H1 (cell line): ENCODE results near the gene FGF21. TPM values are rescaled to one million over a fixed set of nuclear protein-coding genes. Genes with fewer than 3 reads are reported as not detected.

Experiments used
- CTCF ChIA-PET: fragments of 300-600 bp; sonication (Branson Sonifier 250); formaldehyde crosslinking; loops from one replicate; lab custom pipeline; 2021; ENCODE audit not compliant: partially characterized antibody; lab: Charles Lee
- POLR2A ChIA-PET: fragments of 300-600 bp; sonication (Branson Sonifier 250); formaldehyde crosslinking; loops from one replicate; lab custom pipeline; 2021; ENCODE audit warnings: inconsistent platforms; ENCODE audit not compliant: partially characterized antibody; lab: Charles Lee
- DNase-seq, 2 experiments: peaks; one replicate each; pipeline versions ENCODE4 v3.0.0 to v3.0.0-alpha.2; 2010 to 2022; ENCODE audit warnings: low spot score in 2 of 2, low read depth in 1 of 2, mixed read lengths in 1 of 2
- FAIRE-seq: peaks from 2 replicates; lab custom pipeline; 2011; peaks lifted over from hg19 to GRCh38; lab: Jason Lieb, UNC
- H2AFZ ChIP-seq: 2 replicates; pipeline ENCODE4 v1.8.1; 2012; ENCODE audit warnings: low read length, inconsistent platforms
- H2AK5ac ChIP-seq: 2 replicates; pipeline ENCODE4 v1.6.1; 2013; ENCODE audit warnings: low read depth, low read length
- H2BK120ac ChIP-seq: replicated peaks from 2 replicates; pipeline ENCODE3; 2013; ENCODE audit warnings: low read depth, low read length, inconsistent platforms
- H2BK12ac ChIP-seq: 2 replicates; pipeline ENCODE4 v1.6.1; 2013; ENCODE audit warnings: low read depth, low read length
- H2BK15ac ChIP-seq: 2 replicates; pipeline ENCODE4 v1.6.1; 2013; ENCODE audit warnings: low read length
- H2BK20ac ChIP-seq: 2 replicates; pipeline ENCODE4 v1.6.1; 2013; ENCODE audit warnings: low read length
- H2BK5ac ChIP-seq: 2 replicates; pipeline ENCODE4 v1.6.1; 2013; ENCODE audit warnings: low read depth, low read length
- H3K14ac ChIP-seq: 2 replicates; pipeline ENCODE4 v1.6.1; 2013; ENCODE audit warnings: inconsistent platforms; ENCODE audit not compliant: insufficient read length
- H3K18ac ChIP-seq: 2 replicates; pipeline ENCODE4 v1.6.1; 2013; ENCODE audit warnings: low read length; ENCODE audit errors: extremely low read depth
- H3K23ac ChIP-seq: 2 replicates; pipeline ENCODE4 v1.6.1; 2013; ENCODE audit warnings: inconsistent platforms; ENCODE audit not compliant: insufficient read length
- H3K23me2 ChIP-seq: 2 replicates; pipeline ENCODE4 v1.6.1; 2013; ENCODE audit warnings: low read depth, low read length
- H3K27ac ChIP-seq: 2 replicates; pipeline ENCODE4 v1.6.1; 2011; ENCODE audit warnings: low read depth, low read length, inconsistent platforms
- H3K27me3 ChIP-seq, 4 experiments: replicated peaks in 1 of 4; 1 replicate in 1 of 4; 2 replicates in 3 of 4; pipeline versions ENCODE4 v1.6.1 to v1.8.1; 2011 to 2013; ENCODE audit warnings: low read length in 3 of 4, mild to moderate bottlenecking in 3 of 4, inconsistent platforms in 2 of 4, mixed read lengths in 2 of 4, moderate library complexity in 1 of 4; ENCODE audit not compliant: control insufficient read depth in 3 of 4, insufficient read depth in 3 of 4; ENCODE audit errors: extremely low read depth in 1 of 4
- H3K36me3 ChIP-seq, 4 experiments: 2 replicates each; pipeline versions ENCODE4 v1.6.1 to v1.8.1; 2011 to 2013; ENCODE audit warnings: mild to moderate bottlenecking in 4 of 4, low read length in 3 of 4, moderate library complexity in 2 of 4, control low read depth in 1 of 4, inconsistent platforms in 1 of 4; ENCODE audit not compliant: insufficient read depth in 4 of 4, control insufficient read depth in 2 of 4
- H3K4ac ChIP-seq: replicated peaks from 2 replicates; pipeline ENCODE3; 2013; ENCODE audit warnings: low read length, low read depth, mixed read lengths, inconsistent platforms; ENCODE audit not compliant: insufficient read length
- H3K4me1 ChIP-seq, 4 experiments: replicated peaks in 1 of 4; 1 replicate in 1 of 4; 2 replicates in 3 of 4; pipeline versions ENCODE4 v1.6.1 to v1.8.1; 2011 to 2013; ENCODE audit warnings: low read length in 3 of 4, inconsistent platforms in 2 of 4, mixed read lengths in 1 of 4; ENCODE audit not compliant: insufficient read depth in 4 of 4, control insufficient read depth in 3 of 4
- H3K4me2 ChIP-seq, 2 experiments: 2 replicates each; pipeline versions ENCODE4 v1.6.1 to v1.8.1; 2011 to 2013; ENCODE audit warnings: low read depth in 2 of 2, low read length in 2 of 2, control low read depth in 1 of 2, inconsistent platforms in 1 of 2, mild to moderate bottlenecking in 1 of 2; ENCODE audit not compliant: insufficient read depth in 1 of 2
- H3K4me3 ChIP-seq, 4 experiments: fragments of 200-600, 300-600 bp in 1 of 4; sonication (generic), shearing (Covaris generic), sonication (Bioruptor Twin) in 1 of 4; 2 replicates each; pipeline versions ENCODE4 v1.5.1 to v1.8.1; 2011 to 2016; ENCODE audit warnings: low read length in 4 of 4, low read depth in 3 of 4, control low read depth in 2 of 4, inconsistent platforms in 2 of 4, mild to moderate bottlenecking in 2 of 4, mixed read lengths in 1 of 4, moderate library complexity in 1 of 4; ENCODE audit not compliant: insufficient read depth in 2 of 4; ENCODE audit errors: extremely low read depth in 1 of 4
- H3K56ac ChIP-seq: replicated peaks from 2 replicates; pipeline ENCODE3; 2013; ENCODE audit warnings: low read depth, mild to moderate bottlenecking, mixed read lengths, low read length, inconsistent platforms; ENCODE audit not compliant: insufficient read length
- H3K79me1 ChIP-seq: 2 replicates; pipeline ENCODE4 v1.6.1; 2013; ENCODE audit warnings: low read depth, low read length, control low read depth
- H3K79me2 ChIP-seq, 2 experiments: 2 replicates each; pipeline versions ENCODE4 v1.6.1 to v1.8.1; 2012 to 2013; ENCODE audit warnings: low read length in 2 of 2, mild to moderate bottlenecking in 2 of 2, inconsistent platforms in 1 of 2; ENCODE audit not compliant: insufficient read depth in 2 of 2, control insufficient read depth in 1 of 2
- H3K9ac ChIP-seq, 4 experiments: replicated peaks in 1 of 4; 1 replicate in 1 of 4; 2 replicates in 3 of 4; pipeline versions ENCODE4 v1.6.1 to v1.8.1; 2011 to 2013; ENCODE audit warnings: low read depth in 3 of 4, low read length in 3 of 4, control low read depth in 2 of 4, mild to moderate bottlenecking in 2 of 4, moderate library complexity in 2 of 4, inconsistent platforms in 1 of 4; ENCODE audit errors: extremely low read depth in 1 of 4
- H3K9me3 ChIP-seq, 2 experiments: 2 replicates each; pipeline versions ENCODE4 v1.6.1 to v1.8.1; 2012 to 2013; ENCODE audit warnings: mild to moderate bottlenecking in 2 of 2, moderate library complexity in 2 of 2, control low read depth in 1 of 2, inconsistent platforms in 1 of 2, low read depth in 1 of 2, low read length in 1 of 2, mixed read lengths in 1 of 2; ENCODE audit not compliant: insufficient read depth in 2 of 2
- H4K20me1 ChIP-seq, 2 experiments: replicated peaks in 1 of 2; 2 replicates each; pipeline versions ENCODE3 to v1.8.1; 2011 to 2013; ENCODE audit warnings: inconsistent platforms in 2 of 2, low read length in 2 of 2, mild to moderate bottlenecking in 1 of 2; ENCODE audit not compliant: insufficient read depth in 2 of 2, control insufficient read depth in 1 of 2
- H4K5ac ChIP-seq: 2 replicates; pipeline ENCODE4 v1.6.1; 2013; ENCODE audit warnings: low read length, low read depth, mixed read lengths, inconsistent platforms; ENCODE audit not compliant: insufficient read length
- H4K8ac ChIP-seq: 2 replicates; pipeline ENCODE4 v1.8.0; 2013; ENCODE audit warnings: mild to moderate bottlenecking, moderate library complexity, low read length, inconsistent platforms; ENCODE audit not compliant: insufficient read depth; ENCODE audit errors: extremely low read depth
- H4K91ac ChIP-seq: replicated peaks from 2 replicates; pipeline ENCODE3; 2013; ENCODE audit warnings: low read length, mixed read lengths, inconsistent platforms; ENCODE audit not compliant: insufficient read length
- CHD2 ChIP-seq: IDR thresholded peaks from 2 replicates; pipeline ENCODE4 v1.6.1; 2012; ENCODE audit warnings: low read length, improper control_type of control experiment
- CREB1 ChIP-seq: IDR thresholded peaks from 2 replicates; pipeline ENCODE4 v1.6.1; 2012; ENCODE audit warnings: inconsistent platforms
- CTCF ChIP-seq, 3 experiments: IDR thresholded peaks; 1 replicate in 2 of 3; 2 replicates in 1 of 3; pipeline versions ENCODE4 v1.5.1 to v1.6.1; 2011; ENCODE audit warnings: low read length in 3 of 3, mild to moderate bottlenecking in 3 of 3, inconsistent platforms in 2 of 3, low read depth in 1 of 3, moderate library complexity in 1 of 3; ENCODE audit not compliant: insufficient read depth in 1 of 3; ENCODE audit errors: control extremely low read depth in 1 of 3
- NRF1 ChIP-seq: IDR thresholded peaks from 2 replicates; pipeline ENCODE4 v1.6.1; 2011; ENCODE audit warnings: mild to moderate bottlenecking, low read depth, low read length, improper control_type of control experiment
- RBBP5 ChIP-seq: IDR thresholded peaks from 2 replicates; pipeline ENCODE4 v1.7.1; 2012; ENCODE audit warnings: low read depth, mild to moderate bottlenecking, inconsistent platforms, low read length, moderate library complexity, borderline replicate concordance
- WGBS, 2 experiments: shearing (Covaris generic) in 1 of 2; methylation state at CpG; one replicate each; pipeline versions ENCODE4 v1.1.6 to v1.1.7; 2013 to 2015; ENCODE audit warnings: low lambda C conversion rate in 2 of 2, mixed read lengths in 2 of 2, inconsistent platforms in 1 of 2, low coverage in 1 of 2, missing lambda C conversion rate in 1 of 2; ENCODE audit not compliant: insufficient replicate concordance in 2 of 2, insufficient coverage in 1 of 2, insufficient read length in 1 of 2; ENCODE audit errors: extremely low coverage in 1 of 2, missing lambda C conversion rate in 1 of 2; 5-methylcytosine and 5-hydroxymethylcytosine counted together
- polyA plus RNA-seq, 7 experiments: library from polyadenylated mRNA; depleted of rRNA in 3 of 7; stranded (reverse) in 5 of 7; unstranded in 2 of 7; fragments of >200 nt in 5 of 7; fragments of 200-250 nt in 2 of 7; gene quantifications; 1 replicate in 5 of 7; 2 replicates in 1 of 7; 4 replicates in 1 of 7; pipeline versions ENCODE4 v1.2.1 to v1.2.3, GENCODE V29; 2011 to 2013; ENCODE audit warnings: missing spikeins in 2 of 7, mixed read lengths in 2 of 7
- total RNA-seq: library from RNA; stranded (reverse); fragmentation: NEBNext Ultra II Directional; extraction: Animal tissue kit (Norgen Biotek cat#: 25700); gene quantifications from 2 replicates; pipeline ENCODE4 v1.2.1, GENCODE V29; 2021
- TF ChIP-seq, protein P1 (sequence below): IDR thresholded peaks from 2 replicates; pipeline ENCODE4 v1.6.1; 2011; ENCODE audit warnings: low read length, improper control_type of control experiment

Gene FGF21
- total and polyA plus RNA-seq, 2 of the 8 experiments (the other 6 are each of a cell fraction or from before 2014, with no cell fraction given): 0.48 to 0.80 TPM

DNA sequence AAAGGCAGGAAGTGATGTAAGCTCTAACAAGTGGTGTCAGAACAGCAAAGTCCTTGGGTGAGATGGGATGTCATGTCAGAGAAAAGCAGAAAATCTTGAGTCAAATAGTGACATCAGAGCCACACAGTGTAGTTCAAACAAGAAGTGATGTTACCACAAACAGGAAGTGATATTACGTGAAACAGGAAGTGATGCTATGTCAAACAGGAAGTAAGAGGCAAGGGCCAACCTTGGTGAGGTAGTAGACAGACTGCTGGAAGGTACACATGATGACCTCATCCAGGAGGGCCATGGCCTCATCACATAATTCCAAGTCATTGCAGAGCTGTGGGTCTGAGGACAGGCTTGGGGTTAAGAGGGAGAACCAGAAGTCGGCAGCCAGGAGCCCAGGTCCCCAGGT lies 28.8 kb upstream of the FGF21 start:
- peaks cover 0 to 7% (median 0%) of the 10 kb centered on the region in 4 experiments; a peak in 3 of 7 replicates for H3K4me1 ChIP-seq
- TF ChIP-seq CTCF (IDR thresholded peaks at IDR 0.05; ENCODE audit: control extremely low read depth in 1 of 3, insufficient read depth in 1 of 3, low read depth in 1 of 3, low read length in 3 of 3) (no peak), CREB1 (peak; percentile 63), NRF1 (no peak), RBBP5 (no peak), CHD2 (no peak)
- TF ChIP-seq, protein P1, sequence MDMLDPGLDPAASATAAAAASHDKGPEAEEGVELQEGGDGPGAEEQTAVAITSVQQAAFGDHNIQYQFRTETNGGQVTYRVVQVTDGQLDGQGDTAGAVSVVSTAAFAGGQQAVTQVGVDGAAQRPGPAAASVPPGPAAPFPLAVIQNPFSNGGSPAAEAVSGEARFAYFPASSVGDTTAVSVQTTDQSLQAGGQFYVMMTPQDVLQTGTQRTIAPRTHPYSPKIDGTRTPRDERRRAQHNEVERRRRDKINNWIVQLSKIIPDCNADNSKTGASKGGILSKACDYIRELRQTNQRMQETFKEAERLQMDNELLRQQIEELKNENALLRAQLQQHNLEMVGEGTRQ: no peak
- TF ChIP-seq, all 59 proteins: peak for 1
- DNase-seq (no peak), FAIRE-seq (no peak)
- Histone ChIP-seq H4K8ac (no peak overlapping the region), H4K5ac (no peak overlapping the region), H3K79me2 (no peaks in the 10 kb centered on the region), H3K23me2 (peaks cover 5% of the 10 kb centered on the region; the same call in 1 of the 2 replicates), H2AFZ (no peak overlapping the region), H3K9ac (no peak overlapping the region), H2BK120ac (no peak overlapping the region), H4K20me1 (no peaks in the 10 kb centered on the region), H2BK12ac (no peak overlapping the region), H3K4me2 (no peak overlapping the region), H3K79me1 (no peaks in the 10 kb centered on the region), H3K36me3 (no peaks in the 10 kb centered on the region), H4K91ac (no peak overlapping the region), H2AK5ac (no peak overlapping the region), H3K4ac (no peak overlapping the region), H3K27me3 (no peaks in the 10 kb centered on the region), H2BK5ac (no peak overlapping the region), H3K56ac (no peak overlapping the region), H3K4me3 (no peak overlapping the region), H3K27ac (no peak overlapping the region), H3K18ac (no peak overlapping the region), H2BK20ac (no peak overlapping the region), H3K23ac (no peak overlapping the region), H3K14ac (no peak overlapping the region), H3K9me3 (no peaks in the 10 kb centered on the region), H2BK15ac (no peak overlapping the region)
- CTCF ChIA-PET: interaction anchor here (1.0 to 5.1 kb wide), 8 partner anchors 10 to 716 kb away, joined by 3 to 33 read pairs (median 8); no protein-coding TSS in a partner anchor
- POLR2A ChIA-PET: interaction anchor here (0.6 to 2.9 kb wide), 8 partner anchors 8 to 53 kb away, joined by 3 to 16 read pairs (median 4); partner anchors contain the start of gene IZUMO1
- WGBS, 2 experiments: 92% methylated on average over 2 of the region's 2 CpGs; no CpG with 5 or more reads in 1 of the 2 experiments
